ENCODE results near the gene SFXN3. TPM values are rescaled to one million over a fixed set of nuclear protein-coding genes. Genes with fewer than 3 reads are reported as not detected.

SFXN3 gene
- total RNA-seq, 2 experiments from 2014 or later: 0.41 TPM; not detected in 1

DNA sequence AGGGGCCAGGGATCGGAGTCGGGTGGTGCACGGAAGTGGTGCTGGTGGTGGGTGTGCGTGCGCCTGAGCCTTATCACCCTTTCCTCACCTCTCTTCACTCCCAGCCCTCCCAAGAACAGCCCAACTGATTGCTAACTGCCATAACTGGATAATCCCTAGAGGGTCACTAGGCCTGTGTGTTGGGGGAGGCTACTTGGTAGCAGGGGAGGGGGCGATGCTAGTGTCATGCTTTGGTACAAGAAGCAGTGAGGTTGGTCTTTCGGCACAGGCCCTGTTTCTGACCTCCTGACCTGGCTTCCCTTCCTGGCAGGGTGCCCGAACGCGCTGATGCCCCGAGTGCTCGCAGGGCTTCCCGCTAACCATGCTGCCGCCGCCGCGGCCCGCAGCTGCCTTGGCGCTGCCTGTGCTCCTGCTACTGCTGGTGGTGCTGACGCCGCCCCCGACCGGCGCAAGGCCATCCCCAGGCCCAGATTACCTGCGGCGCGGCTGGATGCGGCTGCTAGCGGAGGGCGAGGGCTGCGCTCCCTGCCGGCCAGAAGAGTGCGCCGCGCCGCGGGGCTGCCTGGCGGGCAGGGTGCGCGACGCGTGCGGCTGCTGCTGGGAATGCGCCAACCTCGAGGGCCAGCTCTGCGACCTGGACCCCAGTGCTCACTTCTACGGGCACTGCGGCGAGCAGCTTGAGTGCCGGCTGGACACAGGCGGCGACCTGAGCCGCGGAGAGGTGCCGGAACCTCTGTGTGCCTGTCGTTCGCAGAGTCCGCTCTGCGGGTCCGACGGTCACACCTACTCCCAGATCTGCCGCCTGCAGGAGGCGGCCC is 31.4 kb downstream of the SFXN3 start:
- H3K9me3 ChIP-seq (ENCODE audit: low read length): no peaks in the 10 kb centered on the region
- peaks cover 16% of the 10 kb centered on the region; the same call in 1 of the 2 replicates for H3K36me3 ChIP-seq (ENCODE audit: insufficient read depth, low read length)
- intact Hi-C loops (cut with micrococcal nuclease; ENCODE audit: unreplicated experiment): loop anchor here (5.0 kb wide), 1 partner anchor 150 kb away; the partner anchor contains the start of gene SLF2
- H3K4me3 ChIP-seq (ENCODE audit: low read depth, low read length, poor library complexity, severe bottlenecking): peak overlapping the region; percentile 89
- peaks cover 31% of the 10 kb centered on the region for H3K79me2 ChIP-seq (ENCODE audit: insufficient read depth, low read depth, low read length)
- ChIA-PET CTCF (ENCODE audit: unreplicated experiment) (interaction anchor here (0.6 to 1.6 kb wide), 5 partner anchors 9 to 80 kb away, joined by 3 to 6 read pairs (median 4); no protein-coding TSS in a partner anchor), POLR2A (interaction anchor here (1.1 to 2.7 kb wide), 2 partner anchors 11 to 19 kb away, joined by 3 to 19 read pairs; no protein-coding TSS in a partner anchor)
- peak overlapping the region; percentile 2; the same call in 1 of the 2 replicates for H2AFZ ChIP-seq (ENCODE audit: low read length)
- no peak for TF ChIP-seq EZH2phosphoT487 (IDR thresholded peaks at IDR 0.05; ENCODE audit: borderline replicate concordance, low read depth, low read length)
- peak; percentile 80 for TF ChIP-seq CTCF (conservative IDR thresholded peaks at IDR 0.05; ENCODE audit: low read length)
- no peaks in the 10 kb centered on the region for H4K20me1 ChIP-seq (ENCODE audit: insufficient read depth, low read length)
- peak; percentile 87 for DNase-seq (ENCODE audit: low spot score)
- BruUV-seq (replicated peaks): no TSS peak
- no peaks in the 10 kb centered on the region for H3K9me2 ChIP-seq (ENCODE audit: insufficient read depth, low read length)
- H3K4me1 ChIP-seq (ENCODE audit: insufficient read depth, low read length, poor library complexity, severe bottlenecking): peaks cover 70% of the 10 kb centered on the region
- H3K27ac ChIP-seq (ENCODE audit: low read depth, low read length, poor library complexity, severe bottlenecking): peak overlapping the region; percentile 94
- H3K4me2 ChIP-seq (ENCODE audit: low read length): peak overlapping the region; percentile 76

GRCh38 chr10:101063050-101063525 is 32.1 kb downstream of the SFXN3 start:
- CTCF ChIA-PET (ENCODE audit: unreplicated experiment): interaction anchor here (1.1 kb wide), 1 partner anchor 79 kb away, joined by 4 read pairs; no protein-coding TSS in a partner anchor
- Histone ChIP-seq H3K36me3 (ENCODE audit: insufficient read depth, low read length) (0 out of 2 replicates have a peak, but pooled peaks cover 10% of the 10 kb centered on the region), H3K9me3 (ENCODE audit: low read length) (no peaks in the 10 kb centered on the region), H3K27ac (ENCODE audit: low read depth, low read length, poor library complexity, severe bottlenecking) (peak overlapping the region; percentile 94), H3K4me1 (ENCODE audit: insufficient read depth, low read length, poor library complexity, severe bottlenecking) (peaks cover 67% of the 10 kb centered on the region), H2AFZ (ENCODE audit: low read length) (no peak overlapping the region; the same call in 1 of the 2 replicates), H3K79me2 (ENCODE audit: insufficient read depth, low read depth, low read length) (peaks cover 24% of the 10 kb centered on the region), H3K4me2 (ENCODE audit: low read length) (peak overlapping the region; percentile 76), H3K9me2 (ENCODE audit: insufficient read depth, low read length) (no peaks in the 10 kb centered on the region), H4K20me1 (ENCODE audit: insufficient read depth, low read length) (no peaks in the 10 kb centered on the region), H3K4me3 (ENCODE audit: low read depth, low read length, poor library complexity, severe bottlenecking) (peak overlapping the region; percentile 89)
- peak; percentile 27 for DNase-seq (ENCODE audit: low spot score)
- no peak for TF ChIP-seq EZH2phosphoT487 (IDR thresholded peaks at IDR 0.05; ENCODE audit: borderline replicate concordance, low read depth, low read length)
- TF ChIP-seq CTCF (conservative IDR thresholded peaks at IDR 0.05; ENCODE audit: low read length): no peak
- intact Hi-C loops (cut with micrococcal nuclease; ENCODE audit: unreplicated experiment): loop anchor here (5.0 kb wide), 1 partner anchor 151 kb away; the partner anchor contains the start of gene SLF2
- POLR2A ChIA-PET: interaction anchor here (1.1 kb wide), 1 partner anchor 20 kb away, joined by 3 read pairs; no protein-coding TSS in a partner anchor
- no TSS peak for BruUV-seq (replicated peaks)

Data from OCI-LY7 (cell line).